Activated naive CD4-positive, alpha-beta T cell treated with anti-CD3 and anti-CD28 coated beads, Interleukin-2, amount 10 ng/mL, durations not matched to agents 7 days and 5 days (primary cell): ENCODE data around the gene SLC51B.
"Not testable (repeated sequence)": the region's sequence is repeated elsewhere in the genome, so short reads cannot be mapped to it uniquely, and the experiment has no call there.

Experiments used
- CTCF ChIA-PET: fragments of 350-600 bp; sonication (Branson Sonifier 250); formaldehyde crosslinking; loops from one replicate; lab custom pipeline; 2021; ENCODE audit warnings: antibody characterized with exemption; lab: Charles Lee
- DNase-seq: peaks from one replicate; pipeline ENCODE4 v3.0.0-alpha.2; 2020
- H3K27ac Mint-ChIP-seq: one replicate; pipeline ENCODE4 v1.8.0; 2021; ENCODE audit warnings: mild to moderate bottlenecking, moderate library complexity, mixed read lengths
- H3K27me3 Mint-ChIP-seq: one replicate; pipeline ENCODE4 v1.8.0; 2021; ENCODE audit warnings: mild to moderate bottlenecking, mixed read lengths
- H3K36me3 Mint-ChIP-seq: one replicate; pipeline ENCODE4 v1.8.0; 2021; ENCODE audit warnings: mixed read lengths
- H3K4me1 Mint-ChIP-seq: one replicate; pipeline ENCODE4 v1.8.0; 2021; ENCODE audit warnings: mixed read lengths
- H3K4me3 Mint-ChIP-seq: one replicate; pipeline ENCODE4 v1.8.0; 2021; ENCODE audit warnings: mild to moderate bottlenecking, moderate library complexity, mixed read lengths
- H3K9me3 Mint-ChIP-seq: one replicate; pipeline ENCODE4 v1.8.0; 2021; ENCODE audit warnings: mixed read lengths

Gene SLC51B

DNA sequence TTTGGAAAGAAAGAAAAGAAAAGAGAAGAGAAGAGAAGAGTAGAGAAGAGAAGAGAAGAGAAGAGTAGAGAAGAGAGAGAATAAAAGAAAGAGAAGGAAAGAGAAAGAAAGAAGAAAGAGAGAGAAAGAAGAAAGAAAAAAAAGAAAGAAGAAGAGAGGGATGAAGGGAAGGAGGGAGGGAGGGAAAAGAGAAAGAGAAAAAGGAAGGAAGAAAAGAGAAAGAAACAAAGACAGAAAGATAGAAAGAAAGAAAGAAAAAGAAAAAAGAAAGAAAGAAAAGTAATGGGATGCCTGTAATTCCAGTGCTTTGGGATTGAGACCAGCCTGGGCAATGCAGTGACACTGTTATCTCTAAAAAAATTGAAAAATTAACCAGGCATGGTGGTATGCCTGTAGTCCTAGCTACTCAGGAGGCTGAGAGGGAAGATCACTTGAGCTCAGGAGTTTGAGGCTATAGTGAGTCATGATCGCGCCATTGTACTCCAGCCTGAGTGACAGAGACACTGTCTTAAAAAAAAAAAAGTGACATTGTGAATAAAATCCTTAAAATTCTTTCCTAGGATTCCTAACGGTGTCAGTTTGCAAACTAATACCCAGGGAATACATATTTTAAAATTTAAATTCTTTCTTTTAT is 20.9 kb downstream of the SLC51B start:
- Mint-ChIP-seq H3K4me1 (peaks cover 5% of the 10 kb centered on the region), H3K27me3 (peaks cover 84% of the 10 kb centered on the region), H3K36me3 (no peaks in the 10 kb centered on the region), H3K27ac (no peak overlapping the region), H3K4me3 (no peak overlapping the region), H3K9me3 (no peaks in the 10 kb centered on the region)
- CTCF ChIA-PET: interaction anchor here (0.6 to 1.2 kb wide), 4 partner anchors 10 to 914 kb away, joined by 3 to 4 read pairs (median 4); no protein-coding TSS in a partner anchor
- DNase-seq: no peak

- Mint-ChIP-seq H3K4me3 (no peak overlapping the region), H3K4me1 (peaks cover 5% of the 10 kb centered on the region), H3K27me3 (peaks cover 88% of the 10 kb centered on the region), H3K36me3 (no peaks in the 10 kb centered on the region), H3K9me3 (no peaks in the 10 kb centered on the region), H3K27ac (no peak overlapping the region)
- DNase-seq: no peak
- CTCF ChIA-PET: interaction anchor here (0.6 to 1.2 kb wide), 4 partner anchors 9 to 914 kb away, joined by 3 to 4 read pairs (median 4); no protein-coding TSS in a partner anchor
These were observed 21.6 kb downstream of the SLC51B start for GRCh38 chr15:65066635-65067316.

DNA sequence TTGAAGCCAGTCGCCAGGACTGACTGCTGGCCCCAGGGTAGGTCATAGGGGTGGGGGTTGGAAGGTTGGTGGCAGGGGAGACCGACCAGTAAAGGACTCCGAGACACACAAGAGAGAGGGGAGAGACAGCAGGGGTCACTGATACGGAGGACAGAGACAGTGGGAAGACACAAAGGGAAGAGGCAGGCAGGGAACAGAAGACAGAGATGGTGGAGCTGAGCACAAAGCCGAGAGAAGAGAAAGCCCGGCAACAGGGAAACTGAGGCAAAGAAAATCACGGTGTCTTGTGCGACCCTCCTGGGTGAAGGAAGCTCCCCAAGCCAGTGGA is 22.1 kb downstream of the SLC51B start:
- H3K27me3 Mint-ChIP-seq: peaks cover 88% of the 10 kb centered on the region
- CTCF ChIA-PET: interaction anchor here (1.2 kb wide), 1 partner anchor 8 kb away, joined by 3 read pairs; no protein-coding TSS in a partner anchor
- H3K4me1 Mint-ChIP-seq: peaks cover 5% of the 10 kb centered on the region
- no peak overlapping the region for H3K27ac Mint-ChIP-seq
- no peaks in the 10 kb centered on the region for H3K9me3 Mint-ChIP-seq
- H3K36me3 Mint-ChIP-seq: no peaks in the 10 kb centered on the region
- no peak for DNase-seq
- H3K4me3 Mint-ChIP-seq: no peak overlapping the region

DNA sequence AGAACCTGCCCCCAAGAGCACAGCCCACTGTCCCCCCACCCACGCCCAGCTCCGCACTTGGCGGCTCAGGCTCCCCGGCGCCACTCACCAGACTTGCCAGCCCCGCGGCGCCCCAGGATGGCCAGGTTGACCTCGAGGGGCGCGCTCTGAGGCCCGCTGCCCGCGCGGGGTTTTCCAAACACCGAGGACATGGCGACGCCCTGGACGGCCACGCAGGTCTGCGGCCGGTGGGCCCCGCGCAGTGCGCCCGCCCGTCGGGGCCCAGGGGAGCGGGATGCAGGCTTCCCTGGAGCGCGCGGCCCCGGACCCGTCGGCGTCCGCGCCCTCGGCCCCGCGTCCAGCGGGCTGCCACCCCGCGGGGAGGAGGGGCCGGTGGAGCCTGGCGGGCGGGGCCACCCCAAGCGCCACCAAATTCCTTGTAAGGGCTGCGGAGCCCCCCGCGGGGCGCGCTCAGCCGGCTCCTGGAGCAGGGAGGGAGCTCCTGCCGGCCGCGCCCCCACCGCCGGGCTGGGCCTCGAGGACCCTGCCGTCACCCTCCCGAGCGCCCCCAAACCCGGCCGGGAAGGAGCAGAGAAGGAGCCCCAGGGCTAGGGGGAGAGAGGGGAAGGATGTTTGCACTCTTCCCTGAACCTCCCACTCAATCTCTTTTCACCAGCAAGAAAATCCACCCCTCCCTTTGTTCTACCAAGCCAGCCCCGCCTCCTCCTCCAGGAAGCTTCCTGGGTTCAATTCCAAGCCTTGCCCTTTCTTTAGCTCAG is 22.6 kb downstream of the SLC51B start, which contains the start of gene RASL12:
RASL12 (minus strand) TSS at position 347 of the 758 bp plus-strand sequence; CDS start at position 191, 156 bp downstream.
- CTCF ChIA-PET: interaction anchor here (1.2 kb wide), 1 partner anchor 8 kb away, joined by 3 read pairs; no protein-coding TSS in a partner anchor
- H3K27me3 Mint-ChIP-seq: peaks cover 85% of the 10 kb centered on the region
- H3K4me3 Mint-ChIP-seq: no peak within 1 kb of the TSS
- H3K27ac Mint-ChIP-seq: no peak within 1 kb of the TSS
- peaks cover 5% of the 10 kb centered on the region for H3K4me1 Mint-ChIP-seq
- no peak for DNase-seq
- H3K9me3 Mint-ChIP-seq: no peaks in the 10 kb centered on the region
- no peaks in the 10 kb centered on the region for H3K36me3 Mint-ChIP-seq

GRCh38 chr15:65068403-65068788 is 23.2 kb downstream of the SLC51B start:
- Mint-ChIP-seq H3K36me3 (no peaks in the 10 kb centered on the region), H3K27ac (no peak overlapping the region), H3K4me1 (peaks cover 5% of the 10 kb centered on the region), H3K27me3 (peaks cover 79% of the 10 kb centered on the region), H3K9me3 (no peaks in the 10 kb centered on the region), H3K4me3 (no peak overlapping the region)
- CTCF ChIA-PET: interaction anchor here (1.1 to 1.7 kb wide), 2 partner anchors 10 to 98 kb away, joined by 3 to 4 read pairs; no protein-coding TSS in a partner anchor
- no peak for DNase-seq

DNA sequence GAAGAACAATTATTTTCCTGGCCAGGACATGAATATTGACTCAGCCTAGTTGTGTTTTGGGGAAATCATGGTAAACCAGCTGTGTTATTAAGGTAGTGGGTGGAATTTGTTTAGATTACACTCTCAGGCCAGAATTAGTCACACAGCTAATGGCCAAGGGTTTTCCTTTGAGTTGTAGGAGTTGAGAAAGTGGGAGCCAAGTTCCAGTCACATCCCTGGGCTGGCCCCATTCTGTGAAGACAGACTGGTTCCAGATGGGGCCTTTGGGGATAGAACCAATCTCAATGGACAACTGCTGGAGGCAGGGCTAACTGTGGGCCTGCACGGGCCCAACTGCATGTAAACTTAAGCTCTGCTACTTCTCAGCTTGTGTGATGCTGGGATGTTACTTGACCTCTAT is 24.0 kb downstream of the SLC51B start:
- Mint-ChIP-seq H3K9me3 (no peaks in the 10 kb centered on the region), H3K4me3 (no peak overlapping the region), H3K27me3 (peaks cover 76% of the 10 kb centered on the region), H3K36me3 (no peaks in the 10 kb centered on the region), H3K4me1 (peaks cover 5% of the 10 kb centered on the region), H3K27ac (no peak overlapping the region)
- CTCF ChIA-PET: interaction anchor here (0.9 to 2.1 kb wide), 5 partner anchors 9 to 99 kb away, joined by 3 to 7 read pairs (median 4); no protein-coding TSS in a partner anchor
- no peak for DNase-seq

DNA sequence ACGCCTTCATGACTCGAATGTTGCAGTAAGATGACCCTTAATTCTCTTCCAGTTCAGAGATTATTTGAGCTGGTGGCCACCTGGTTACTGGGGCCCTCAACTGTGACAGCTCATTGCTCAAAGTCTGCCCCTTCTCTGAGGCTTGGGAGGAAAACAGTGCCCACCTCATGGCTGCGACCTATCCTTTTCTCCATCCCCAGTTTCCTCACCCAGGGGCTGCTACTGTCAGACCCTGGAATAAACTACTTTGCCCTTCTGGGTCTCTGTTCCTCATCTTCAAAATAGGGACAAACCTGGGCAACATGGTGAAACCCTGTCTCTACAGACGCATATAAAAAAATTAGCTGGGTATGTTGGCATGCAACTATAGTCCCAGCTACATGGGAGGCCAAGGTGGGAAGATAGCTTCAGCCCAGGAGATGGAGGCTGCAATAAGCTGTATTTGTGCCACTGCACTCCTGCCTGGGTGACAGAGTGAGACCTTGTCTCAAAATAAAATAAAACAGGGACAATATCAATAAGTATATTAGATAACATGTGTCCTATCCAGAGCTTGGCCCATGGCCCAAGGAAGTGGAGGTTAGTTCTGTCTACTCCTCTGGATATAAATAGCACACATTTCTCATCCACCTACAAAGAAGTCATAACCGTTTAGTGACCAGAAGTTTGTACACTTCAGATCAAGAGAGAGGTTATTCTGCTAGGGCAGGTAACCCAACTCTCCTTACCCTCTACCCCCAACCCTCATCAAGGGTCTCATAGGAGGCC is 24.8 kb downstream of the SLC51B start:
- no peaks in the 10 kb centered on the region for H3K9me3 Mint-ChIP-seq
- CTCF ChIA-PET: interaction anchor here (0.9 to 2.1 kb wide), 4 partner anchors 9 to 36 kb away, joined by 3 to 7 read pairs (median 4); no protein-coding TSS in a partner anchor
- no peak for DNase-seq
- peaks cover 5% of the 10 kb centered on the region for H3K4me1 Mint-ChIP-seq
- H3K4me3 Mint-ChIP-seq: no peak overlapping the region
- H3K27me3 Mint-ChIP-seq: peaks cover 69% of the 10 kb centered on the region
- no peak overlapping the region for H3K27ac Mint-ChIP-seq
- H3K36me3 Mint-ChIP-seq: no peaks in the 10 kb centered on the region

GRCh38 chr15:65071381-65071811 is 26.2 kb downstream of the SLC51B start:
- DNase-seq: no peak
- H3K4me1 Mint-ChIP-seq: peaks cover 5% of the 10 kb centered on the region
- H3K9me3 Mint-ChIP-seq: no peaks in the 10 kb centered on the region
- no peak overlapping the region for H3K27ac Mint-ChIP-seq
- no peaks in the 10 kb centered on the region for H3K36me3 Mint-ChIP-seq
- CTCF ChIA-PET: no interaction called here
- no peak overlapping the region for H3K4me3 Mint-ChIP-seq
- peaks cover 58% of the 10 kb centered on the region for H3K27me3 Mint-ChIP-seq

DNA sequence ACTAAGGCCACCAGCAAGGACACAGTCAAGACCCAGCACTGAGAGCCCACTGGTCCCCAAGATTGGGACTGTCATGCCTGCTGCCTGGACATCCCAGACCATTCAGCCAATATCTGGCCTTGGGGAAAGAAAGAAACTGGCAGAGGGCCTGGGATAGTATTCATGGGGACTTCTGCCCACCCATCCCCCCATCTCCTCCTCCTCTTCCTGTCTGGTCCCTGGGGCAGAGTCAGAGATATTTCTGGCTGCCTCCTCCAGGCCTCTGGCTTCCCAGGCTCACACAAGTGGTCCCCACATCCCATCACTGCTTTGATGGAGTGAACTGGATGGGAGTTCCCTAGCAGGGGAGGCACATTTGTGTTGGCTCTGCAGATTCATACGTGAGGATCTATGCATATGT is 26.8 kb downstream of the SLC51B start:
- no peak overlapping the region for H3K4me3 Mint-ChIP-seq
- CTCF ChIA-PET: no interaction called here
- H3K27ac Mint-ChIP-seq: no peak overlapping the region
- H3K36me3 Mint-ChIP-seq: no peaks in the 10 kb centered on the region
- H3K27me3 Mint-ChIP-seq: peaks cover 52% of the 10 kb centered on the region
- no peaks in the 10 kb centered on the region for H3K9me3 Mint-ChIP-seq
- no peak for DNase-seq
- peaks cover 5% of the 10 kb centered on the region for H3K4me1 Mint-ChIP-seq

DNA sequence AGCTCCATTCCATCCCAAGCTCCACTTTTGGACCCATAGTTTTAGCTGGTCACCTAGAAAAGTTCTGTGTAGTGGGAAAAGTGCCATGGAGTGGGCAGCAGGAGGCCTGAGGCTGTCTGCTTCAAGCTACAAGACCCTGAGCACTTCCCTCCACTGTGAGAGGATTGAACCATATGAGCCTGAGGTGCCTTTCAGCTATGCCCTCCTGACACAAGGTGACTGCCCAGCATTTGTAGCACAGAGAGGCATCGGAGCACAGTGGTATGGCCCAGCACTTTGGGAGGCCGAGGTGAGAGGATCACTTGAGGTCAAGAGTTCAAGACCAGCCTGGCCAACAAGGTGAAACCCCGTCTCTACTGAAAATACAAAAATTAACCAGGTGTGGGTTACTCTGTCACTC is 27.4 kb downstream of the SLC51B start:
- CTCF ChIA-PET: no interaction called here
- no peaks in the 10 kb centered on the region for H3K36me3 Mint-ChIP-seq
- no peak overlapping the region for H3K4me3 Mint-ChIP-seq
- peaks cover 6% of the 10 kb centered on the region for H3K4me1 Mint-ChIP-seq
- H3K9me3 Mint-ChIP-seq: no peaks in the 10 kb centered on the region
- no peak overlapping the region for H3K27ac Mint-ChIP-seq
- peaks cover 51% of the 10 kb centered on the region for H3K27me3 Mint-ChIP-seq
- no peak for DNase-seq

DNA sequence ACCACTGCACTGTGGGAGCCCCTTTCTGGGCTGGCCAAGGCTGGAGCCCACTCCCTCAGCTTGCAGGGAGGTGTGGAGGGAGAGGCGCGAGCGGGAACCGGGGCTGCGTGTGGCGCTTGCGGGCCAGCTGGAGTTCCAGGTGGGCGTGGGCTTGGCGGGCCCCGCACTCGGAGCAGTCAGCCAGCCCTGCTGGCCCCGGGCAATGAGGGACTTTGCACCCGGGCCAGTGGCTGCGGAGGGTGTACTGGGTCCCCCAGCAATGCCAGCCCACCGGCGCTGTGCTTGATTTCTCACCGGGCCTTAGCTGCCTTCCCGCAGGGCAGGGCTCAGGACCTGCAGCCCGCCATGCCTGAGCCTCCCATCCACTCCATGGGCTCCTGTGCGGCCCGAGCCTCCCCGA is 29.8 kb downstream of the SLC51B start:
- not testable (repeated sequence) for H3K36me3 Mint-ChIP-seq, H3K4me3 Mint-ChIP-seq, H3K4me1 Mint-ChIP-seq, H3K9me3 Mint-ChIP-seq, H3K27ac Mint-ChIP-seq, DNase-seq
- CTCF ChIA-PET: interaction anchor here (0.7 kb wide), 1 partner anchor 559 kb away, joined by 3 read pairs; no protein-coding TSS in a partner anchor
- peaks cover 53% of the 10 kb centered on the region for H3K27me3 Mint-ChIP-seq

- H3K9me3 Mint-ChIP-seq, H3K27ac Mint-ChIP-seq, DNase-seq, H3K4me1 Mint-ChIP-seq, H3K4me3 Mint-ChIP-seq, H3K36me3 Mint-ChIP-seq: not testable (repeated sequence)
- CTCF ChIA-PET: interaction anchor here (0.7 to 1.2 kb wide), 3 partner anchors 9 to 560 kb away, joined by 3 read pairs; partner anchors contain the start of gene RASL12
- peaks cover 51% of the 10 kb centered on the region for H3K27me3 Mint-ChIP-seq
These were observed 30.6 kb downstream of the SLC51B start for GRCh38 chr15:65075607-65076395.
